SU-DHL-6 (cell line): ENCODE measurements around the gene GPC1.

Experiments used
- EZH2phosphoT487 ChIP-seq: fragments of 200-600 bp; sonication (generic), shearing (Covaris generic); conservative IDR thresholded peaks from 2 replicates; pipeline ENCODE4 v1.6.1; 2018; ENCODE audit warnings: mild to moderate bottlenecking, antibody characterized with exemption, low read length, moderate library complexity, mixed read lengths
- TF ChIP-seq, protein P1 (sequence below): fragments of 200-600 bp; sonication (generic); IDR thresholded peaks from one replicate; pipeline ENCODE4 v1.5.1; 2017; ENCODE audit warnings: antibody characterized with exemption, mild to moderate bottlenecking, low read length, moderate library complexity; ENCODE audit not compliant: insufficient read depth, poor library complexity, severe bottlenecking

- TF ChIP-seq, protein P1, sequence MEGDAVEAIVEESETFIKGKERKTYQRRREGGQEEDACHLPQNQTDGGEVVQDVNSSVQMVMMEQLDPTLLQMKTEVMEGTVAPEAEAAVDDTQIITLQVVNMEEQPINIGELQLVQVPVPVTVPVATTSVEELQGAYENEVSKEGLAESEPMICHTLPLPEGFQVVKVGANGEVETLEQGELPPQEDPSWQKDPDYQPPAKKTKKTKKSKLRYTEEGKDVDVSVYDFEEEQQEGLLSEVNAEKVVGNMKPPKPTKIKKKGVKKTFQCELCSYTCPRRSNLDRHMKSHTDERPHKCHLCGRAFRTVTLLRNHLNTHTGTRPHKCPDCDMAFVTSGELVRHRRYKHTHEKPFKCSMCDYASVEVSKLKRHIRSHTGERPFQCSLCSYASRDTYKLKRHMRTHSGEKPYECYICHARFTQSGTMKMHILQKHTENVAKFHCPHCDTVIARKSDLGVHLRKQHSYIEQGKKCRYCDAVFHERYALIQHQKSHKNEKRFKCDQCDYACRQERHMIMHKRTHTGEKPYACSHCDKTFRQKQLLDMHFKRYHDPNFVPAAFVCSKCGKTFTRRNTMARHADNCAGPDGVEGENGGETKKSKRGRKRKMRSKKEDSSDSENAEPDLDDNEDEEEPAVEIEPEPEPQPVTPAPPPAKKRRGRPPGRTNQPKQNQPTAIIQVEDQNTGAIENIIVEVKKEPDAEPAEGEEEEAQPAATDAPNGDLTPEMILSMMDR, result no peak
- TF ChIP-seq EZH2phosphoT487, result no peak
Observed at GRCh38 chr2:240511351-240512108, 76.1 kb downstream of the GPC1 start.
